PC-3 (cell line): ENCODE data around the gene MEI4.

Source experiments
- CTCF ChIP-seq: fragments of 300-600 bp; sonication (generic); conservative IDR thresholded peaks from 2 replicates; pipeline ENCODE4 v1.5.1; 2017; ENCODE audit warnings: antibody characterized with exemption, low read depth, mild to moderate bottlenecking, low read length
- EZH2phosphoT487 ChIP-seq: fragments of 300-600 bp; sonication (generic); IDR thresholded peaks from 2 replicates; pipeline ENCODE4 v1.6.1; 2018; ENCODE audit warnings: mild to moderate bottlenecking, antibody characterized with exemption, low read length, borderline replicate concordance

- TF ChIP-seq CTCF (no peak), EZH2phosphoT487 (no peak)
Measured at GRCh38 chr6:77856391-77856790, 203.6 kb downstream of the MEI4 start.
